Activated CD4-positive, alpha-beta T cell treated with anti-CD3 and anti-CD28 coated beads for 4 hours (primary cell): ENCODE results near the gene TEKTIP1.

Experiments
- DNase-seq, 2 donors: peaks; one replicate each; pipeline ENCODE4 v3.0.0-alpha.2; 2020

Gene TEKTIP1

DNA sequence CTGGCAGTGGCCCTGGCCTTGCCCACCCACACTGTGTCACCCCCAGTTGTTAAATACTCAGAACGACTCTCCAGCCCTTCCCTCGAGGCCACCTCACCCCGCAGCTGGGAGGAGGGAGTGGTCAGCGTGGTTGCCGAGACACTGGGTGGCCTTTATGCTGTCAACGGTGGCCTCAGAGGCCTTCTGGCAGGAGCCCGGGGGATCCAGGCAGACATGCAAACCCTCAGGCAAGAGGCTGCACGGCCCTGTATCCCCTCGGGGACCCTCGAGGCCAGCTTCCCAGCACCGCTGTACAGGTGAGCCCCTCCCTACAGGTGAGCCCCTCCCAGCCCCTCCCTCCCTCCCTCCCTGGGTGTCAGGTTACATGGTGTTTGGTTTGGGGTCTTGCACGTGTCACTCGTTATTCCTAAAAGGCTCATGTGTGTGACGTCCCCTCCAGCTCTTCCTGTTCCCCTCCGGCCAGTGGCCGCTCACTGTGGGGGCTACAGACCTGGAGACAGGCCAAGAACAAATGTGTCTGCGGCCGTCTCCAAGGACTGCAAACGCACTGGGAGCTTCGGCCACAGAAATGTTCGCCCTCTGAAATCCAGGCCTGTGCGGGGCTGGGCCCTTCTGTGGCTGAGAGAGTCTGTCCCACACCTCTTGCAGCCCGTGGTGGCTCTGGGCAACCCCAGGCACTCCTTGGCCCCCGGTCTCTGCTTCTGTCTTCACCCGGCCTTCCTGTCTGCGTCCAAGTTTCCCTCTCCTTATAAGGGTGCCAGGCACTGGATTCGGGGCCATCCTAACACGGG, at the start of gene TEKTIP1:
Gene TEKTIP1 (plus strand): TSS at position 210 of the 791 bp plus-strand sequence. CDS start 4 bp downstream, at position 214.
- no peak for DNase-seq

DNA sequence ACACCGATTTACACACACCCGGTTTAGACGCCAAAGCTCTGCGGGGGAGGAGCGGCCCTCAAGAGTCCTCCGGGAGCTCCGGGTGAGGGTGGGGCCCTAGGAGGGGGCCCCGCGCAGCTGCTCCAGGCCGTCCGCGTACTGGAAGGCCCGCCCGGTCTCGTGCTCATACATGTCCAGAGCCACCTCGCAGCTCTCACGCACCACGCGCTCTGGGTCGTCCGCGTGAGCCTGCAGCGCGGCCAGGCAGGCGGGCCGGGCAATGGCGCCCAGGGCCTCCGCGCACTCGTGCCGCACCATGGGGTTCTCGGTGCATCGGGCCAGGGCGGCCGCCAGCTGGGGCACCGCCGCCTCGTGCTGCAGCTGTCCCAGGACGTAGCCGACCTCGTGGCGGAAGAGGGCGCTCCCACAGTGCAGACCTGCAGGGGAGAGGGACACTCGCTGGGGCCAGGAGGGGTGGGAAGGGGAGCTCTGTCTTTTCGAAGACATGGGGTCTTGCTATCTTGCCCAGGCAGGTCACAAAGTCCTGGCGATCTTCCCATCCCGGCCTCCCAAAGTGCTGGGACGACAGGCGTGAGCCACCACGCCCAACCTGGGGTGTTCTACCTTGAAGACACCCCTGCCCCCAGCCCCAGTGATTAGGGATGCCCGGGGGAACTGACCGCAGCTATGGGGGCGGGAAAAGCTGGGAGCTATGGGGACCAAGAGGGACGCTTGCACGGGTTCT, 47.4 kb upstream of the TEKTIP1 start:
- DNase-seq, result no peak

DNA sequence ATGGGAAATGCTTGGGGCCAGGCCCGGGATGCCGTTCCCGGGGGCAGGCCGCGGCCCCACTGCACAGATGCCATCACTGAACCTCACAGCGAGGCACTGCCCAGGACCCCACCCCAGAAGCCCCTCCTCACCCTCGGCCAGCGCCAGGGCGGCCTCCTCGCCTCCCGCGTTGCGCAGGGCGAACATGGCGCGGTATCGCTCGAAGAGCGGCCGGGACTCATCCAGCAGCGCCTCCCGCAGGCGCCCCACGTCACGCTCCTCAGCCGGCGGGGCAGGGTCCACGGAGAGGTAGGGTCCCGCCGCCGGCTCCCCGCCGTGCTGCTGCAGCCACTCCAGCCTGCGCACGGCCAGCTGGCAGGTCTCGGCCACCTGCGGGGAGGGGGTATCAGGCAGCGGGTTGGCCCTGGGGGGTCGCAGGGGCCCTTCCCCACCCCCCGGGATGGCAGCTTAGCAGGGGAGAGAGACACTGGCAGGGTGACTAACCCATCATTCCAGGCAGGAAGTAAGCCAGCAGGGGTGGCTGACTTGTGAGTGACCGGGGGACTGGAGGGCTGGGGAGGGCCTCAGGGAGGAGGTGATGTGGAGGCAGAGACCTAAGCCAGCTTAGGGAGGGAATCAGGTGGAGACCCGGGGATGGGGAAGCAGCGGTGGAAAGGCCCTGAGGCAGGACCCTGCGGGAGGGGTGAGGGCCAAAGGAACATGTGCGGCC, 46.7 kb upstream of the TEKTIP1 start:
- DNase-seq, result no peak

GRCh38 chr19:3492919-3493318, 46.1 kb upstream of the TEKTIP1 start:
- no peak for DNase-seq

DNA sequence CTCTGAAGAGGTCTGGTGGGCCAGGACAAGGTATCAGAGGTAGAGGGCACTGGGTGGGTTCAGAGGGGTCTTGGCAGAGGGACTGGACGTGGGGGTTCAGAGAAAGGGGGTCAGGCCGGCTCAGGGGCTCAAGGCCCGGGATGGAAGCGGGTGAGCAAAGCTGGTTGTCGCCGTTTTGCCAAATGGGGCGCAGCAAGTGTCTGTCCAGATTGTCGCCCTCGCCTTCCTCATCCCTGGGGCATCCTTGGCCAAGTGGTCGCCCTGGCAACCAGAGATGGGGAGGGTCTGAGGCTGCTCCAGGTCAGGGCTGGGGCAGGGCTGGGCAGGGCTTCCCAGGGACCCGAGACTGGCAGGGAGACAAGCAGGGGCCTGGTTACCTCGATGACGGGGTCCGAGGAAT, 45.3 kb upstream of the TEKTIP1 start:
- DNase-seq, result no peak

- DNase-seq, result no peak
Measured at GRCh38 chr19:3494051-3494450, 44.9 kb upstream of the TEKTIP1 start.

DNA sequence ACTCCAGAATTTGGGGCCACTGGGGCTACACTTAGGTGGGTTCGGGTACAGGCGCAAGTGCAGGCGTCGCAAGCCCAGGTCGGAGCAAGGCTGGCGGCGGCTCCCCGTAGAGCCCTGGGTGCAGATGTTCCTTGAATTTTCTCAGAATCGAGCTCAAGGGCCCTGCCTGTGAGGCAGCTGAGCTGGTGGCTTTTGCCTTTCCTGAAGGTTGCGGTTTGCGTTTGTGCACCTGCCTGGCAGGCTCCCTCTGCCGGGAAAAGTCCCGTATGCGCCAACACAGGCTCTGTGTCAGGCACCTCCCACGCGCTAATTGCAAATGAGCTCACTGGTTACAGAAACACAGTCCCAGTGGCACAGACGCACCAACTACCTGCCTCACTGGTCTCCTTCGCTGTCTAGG, 44.4 kb upstream of the TEKTIP1 start:
- DNase-seq, result peak; percentile 73 to 74

DNA sequence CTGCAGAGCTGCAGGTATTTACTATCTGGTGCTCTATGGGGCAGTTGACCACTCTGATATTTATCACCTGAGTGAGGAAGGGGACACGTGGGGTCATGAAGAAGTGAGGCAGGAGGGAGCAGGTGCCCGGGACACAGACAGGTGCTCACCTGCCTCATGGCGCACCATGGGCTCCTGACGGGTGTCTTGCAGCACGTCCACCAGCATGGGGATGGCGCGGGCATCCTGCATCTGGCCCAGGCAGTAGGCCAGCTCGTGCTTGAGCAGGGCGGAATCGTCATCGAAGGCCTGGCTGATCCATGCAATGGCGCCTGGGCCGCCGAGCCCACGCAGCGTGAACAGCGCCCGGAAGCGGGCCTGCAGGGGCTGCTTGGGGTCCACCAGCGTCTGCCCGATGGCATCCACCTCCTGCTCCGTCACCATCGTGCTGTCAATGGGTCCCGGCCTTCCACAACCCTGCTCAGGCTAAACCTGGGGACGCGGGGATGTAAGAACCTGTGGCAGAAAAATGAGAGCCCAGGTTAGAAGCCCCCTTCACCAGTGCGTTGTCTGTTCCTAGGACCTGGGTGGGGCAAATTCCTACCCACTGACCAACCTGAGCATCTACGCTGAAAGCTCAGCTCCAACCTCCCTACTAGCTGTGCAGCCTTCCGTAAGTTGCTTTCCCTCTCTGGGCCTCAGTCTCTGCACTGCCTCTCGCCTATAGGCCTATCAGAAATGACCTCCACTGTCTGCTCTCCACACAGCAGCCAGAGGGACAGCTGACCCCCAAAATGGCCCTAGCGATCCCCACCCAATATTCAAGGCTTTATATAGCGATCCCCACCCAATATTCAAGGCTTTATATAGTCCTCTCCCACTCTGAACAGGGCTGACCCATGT, 42.3 kb upstream of the TEKTIP1 start:
- DNase-seq, result no peak

GRCh38 chr19:3497757-3498520, 41.0 kb upstream of the TEKTIP1 start:
- DNase-seq, result no peak

DNA sequence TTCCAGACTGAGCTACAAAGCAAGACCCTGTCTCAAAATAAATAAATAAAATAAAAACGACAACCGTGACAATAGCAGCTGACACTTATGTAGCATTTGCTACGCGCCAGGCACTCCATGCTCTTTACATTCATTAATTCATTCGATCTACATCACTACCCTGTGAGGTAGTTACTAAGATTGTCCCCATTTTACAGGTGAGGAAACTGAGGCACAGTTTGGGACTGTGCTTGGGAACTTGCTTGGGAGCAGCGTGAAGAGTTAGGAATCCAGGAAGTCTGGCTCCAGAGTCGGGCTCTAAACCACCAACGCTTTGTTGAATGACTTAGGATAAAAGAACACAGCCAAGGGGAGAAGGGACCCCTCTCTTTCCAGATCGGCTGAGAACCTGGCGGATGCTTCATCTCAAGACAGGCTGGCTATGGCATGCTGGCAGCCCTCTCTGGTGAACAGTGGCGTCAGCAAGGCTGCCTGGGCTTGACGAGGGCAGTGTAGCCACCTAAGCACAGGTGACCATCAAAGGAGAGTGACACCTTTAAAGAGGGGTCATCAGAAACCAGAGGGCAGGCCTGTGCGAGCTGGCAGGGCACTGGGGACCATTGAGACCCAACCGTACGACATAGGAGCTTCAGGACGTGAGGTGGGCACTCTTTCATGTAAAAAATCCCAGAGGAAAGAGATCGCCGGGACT, 39.1 kb upstream of the TEKTIP1 start:
- no peak for DNase-seq

GRCh38 chr19:3500429-3501101, 38.4 kb upstream of the TEKTIP1 start, which contains the start of gene DOHH:
TSS of gene DOHH (minus strand) at chr19:3500674. CDS start at chr19:3496814, 3,860 bp downstream.
- peak; percentile 94 to 96 for DNase-seq

- no peak for DNase-seq
Measured at GRCh38 chr19:3501780-3502179, 37.2 kb upstream of the TEKTIP1 start.

DNA sequence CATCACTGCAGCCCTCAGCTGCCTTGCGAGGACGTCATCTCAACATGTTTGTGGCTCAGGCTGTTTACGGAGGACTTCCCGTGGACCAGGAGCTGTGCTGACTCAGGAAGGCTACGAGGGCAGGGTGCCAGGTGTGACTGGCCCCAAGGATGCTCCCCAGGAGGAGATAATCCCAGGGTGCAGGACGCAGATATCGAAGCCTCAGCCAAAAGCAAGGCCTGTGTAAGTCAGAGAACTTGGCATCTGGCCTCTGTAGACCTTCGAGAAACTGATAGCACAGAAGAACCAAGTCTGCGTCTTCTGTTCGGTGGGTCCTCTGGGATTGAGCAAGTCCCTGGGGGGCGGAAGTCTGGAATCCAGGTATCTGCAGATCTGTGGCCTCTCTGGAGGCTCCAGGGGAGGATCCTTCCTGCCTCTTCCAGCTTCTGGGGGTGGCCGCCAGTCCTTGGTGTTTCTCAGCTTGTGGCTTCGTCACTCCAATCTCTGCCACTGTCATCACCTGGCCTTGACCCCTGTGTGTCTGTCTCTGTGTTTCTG, 35.9 kb upstream of the TEKTIP1 start:
- no peak for DNase-seq

GRCh38 chr19:3504735-3505134, 34.2 kb upstream of the TEKTIP1 start:
- no peak for DNase-seq

GRCh38 chr19:3505598-3506383, 33.2 kb upstream of the TEKTIP1 start, which contains the start of gene FZR1:
TSS of gene FZR1 (plus strand) at chr19:3506311. CDS start at chr19:3522990, 16,679 bp downstream.
- peak; percentile 99 for DNase-seq

DNA sequence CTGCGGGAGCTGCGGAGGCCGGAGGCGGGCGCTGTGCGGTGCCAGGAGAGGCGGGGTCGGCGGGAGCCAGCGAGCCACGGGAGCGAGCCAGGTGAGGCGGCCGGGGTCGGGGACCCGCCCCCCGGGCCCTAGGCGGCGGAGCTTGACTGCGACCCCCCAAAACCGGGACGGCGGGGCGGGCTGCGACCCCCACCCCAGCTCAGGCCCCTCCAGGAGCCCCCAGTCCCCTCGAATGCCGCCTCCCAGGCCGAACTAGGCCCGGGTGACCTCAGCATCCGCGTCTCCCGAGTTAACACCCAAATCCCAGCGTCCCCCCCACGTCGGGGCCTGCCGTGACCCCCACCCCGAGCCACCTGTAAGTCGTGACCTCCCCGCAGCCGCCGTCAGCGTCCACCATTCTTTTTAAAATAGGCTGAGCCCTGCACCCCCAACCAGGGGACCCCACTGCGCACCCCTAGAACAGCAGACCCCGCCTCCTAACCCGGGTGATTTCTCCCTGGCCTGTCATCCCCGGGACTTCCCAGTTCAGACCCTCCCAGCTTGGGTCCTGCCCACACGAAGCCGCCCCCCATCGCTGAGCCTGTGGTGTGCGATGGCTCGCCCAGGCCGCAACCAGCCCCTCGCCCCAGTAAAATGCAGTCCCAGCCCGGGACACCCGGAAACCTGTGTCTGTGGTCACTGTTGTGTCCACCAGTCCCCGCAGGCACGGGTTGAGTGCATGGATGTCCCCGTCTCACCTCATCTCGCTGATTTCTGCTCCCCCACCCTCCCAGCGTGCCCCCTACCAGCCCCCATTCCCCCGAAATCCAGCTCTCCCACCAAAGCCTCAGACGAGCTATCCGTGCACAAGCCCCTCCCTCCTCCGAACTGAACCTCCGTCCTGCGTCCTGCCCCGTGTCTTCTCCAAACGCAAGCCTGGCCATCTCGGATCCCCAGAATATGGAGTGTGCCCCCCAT, 32.3 kb upstream of the TEKTIP1 start:
- DNase-seq, result peak; percentile 18 to 33

DNA sequence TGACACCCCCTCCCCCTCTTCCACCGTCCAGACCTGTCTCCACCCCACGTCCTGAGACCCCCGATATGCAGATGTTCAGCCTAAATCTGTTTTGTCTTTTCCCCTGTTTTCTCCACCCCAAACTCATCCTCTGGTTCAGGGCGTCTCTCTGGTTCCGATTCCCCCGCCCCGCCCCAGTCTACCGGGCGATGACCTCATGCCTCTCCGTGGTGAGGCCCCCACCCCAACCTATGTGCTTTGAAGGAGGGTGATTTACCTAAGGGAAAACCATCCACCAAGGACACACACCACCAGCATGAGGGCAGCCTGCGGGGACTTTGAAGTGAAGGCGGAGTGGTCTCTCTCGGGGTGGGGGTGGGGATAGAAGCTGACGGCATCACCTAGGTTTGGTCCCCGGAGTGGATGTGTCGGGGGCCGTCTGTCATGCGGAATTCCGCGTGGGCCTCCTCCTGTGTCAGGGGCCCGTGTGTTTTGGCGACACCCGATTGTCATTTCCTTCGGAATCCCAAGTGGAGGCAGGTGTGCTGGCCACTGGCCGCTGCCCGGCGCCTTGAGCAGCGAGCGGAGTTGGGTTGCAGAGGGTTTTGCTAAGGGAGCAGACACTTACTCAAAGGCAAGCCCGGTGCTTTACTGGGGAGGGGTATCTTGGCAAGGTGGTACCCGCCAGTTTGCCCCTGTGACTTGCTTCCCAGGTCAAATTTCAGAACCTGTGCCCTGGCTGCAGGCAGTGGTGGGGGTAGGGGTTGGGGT, 31.4 kb upstream of the TEKTIP1 start:
- DNase-seq, result peak; percentile 47 to 59
